Endothelial cell of umbilical vein (primary cell): ENCODE results near the gene ARPC2. TPM values are rescaled to one million over a fixed set of nuclear protein-coding genes. Genes with fewer than 3 reads are reported as not detected.

Experiments
- BruUV-seq: library from RNA; stranded (reverse); fragments of 400-500 nt; replicated peaks from 2 replicates; lab custom pipeline; 2021; lab: Mats Ljungman, UMichigan
- CTCF ChIA-PET: fragments of 300-600, 350-600 bp; sonication (Branson Sonifier 250); formaldehyde crosslinking; loops from one replicate; lab custom pipeline; 2021; ENCODE audit warnings: antibody characterized with exemption, inconsistent platforms; lab: Charles Lee
- POLR2A ChIA-PET: fragments of 300-600, 350-600 bp; sonication (Branson Sonifier 250); formaldehyde crosslinking; loops from one replicate; lab custom pipeline; 2021; ENCODE audit warnings: antibody characterized with exemption, inconsistent platforms; lab: Charles Lee
- DNase-seq: peaks from one replicate; pipeline ENCODE4 v3.0.0-alpha.2; 2011; ENCODE audit warnings: low read depth, low spot score
- FAIRE-seq: peaks from 2 replicates; lab custom pipeline; 2011; peaks lifted over from hg19 to GRCh38; lab: Jason Lieb, UNC
- H2AFZ ChIP-seq: 2 replicates; pipeline ENCODE4 v1.6.0; 2012; ENCODE audit warnings: low read depth, low read length, control low read depth, inconsistent platforms
- H3K27ac ChIP-seq: 2 replicates; pipeline ENCODE4 v1.5.1; 2011; ENCODE audit warnings: low read depth, mild to moderate bottlenecking, control low read depth, low read length, moderate library complexity; ENCODE audit not compliant: insufficient read depth
- H3K27me3 ChIP-seq, 2 experiments: 2 replicates each; pipeline versions ENCODE4 v1.6.0 to v1.6.1; 2011; ENCODE audit warnings: low read length in 2 of 2, mixed read lengths in 1 of 2; ENCODE audit not compliant: control insufficient read depth in 2 of 2, insufficient read depth in 2 of 2
- H3K36me3 ChIP-seq, 2 experiments: 2 replicates in 1 of 2; 3 replicates in 1 of 2; pipeline ENCODE4 v1.5.1; 2011; ENCODE audit warnings: low read length in 2 of 2, mild to moderate bottlenecking in 1 of 2, moderate library complexity in 1 of 2; ENCODE audit not compliant: control insufficient read depth in 2 of 2, insufficient read depth in 2 of 2; ENCODE audit errors: extremely low read depth in 1 of 2
- H3K4me1 ChIP-seq: 3 replicates; pipeline ENCODE4 v1.5.1; 2011; ENCODE audit warnings: mild to moderate bottlenecking, low read length; ENCODE audit not compliant: control insufficient read depth, insufficient read depth; ENCODE audit errors: extremely low read depth
- H3K4me2 ChIP-seq: 2 replicates; pipeline ENCODE4 v1.6.1; 2011; ENCODE audit warnings: low read length, control low read depth, mixed read lengths; ENCODE audit not compliant: insufficient read depth
- H3K4me3 ChIP-seq, 3 experiments: fragments of 200-600 bp in 1 of 3; sonication (generic), shearing (Covaris generic) in 1 of 3; replicated peaks in 1 of 3; 2 replicates each; pipeline ENCODE4 v1.5.1; 2011 to 2016; ENCODE audit warnings: control low read depth in 3 of 3, low read length in 3 of 3, mild to moderate bottlenecking in 2 of 3, inconsistent platforms in 1 of 3, low read depth in 1 of 3, moderate library complexity in 1 of 3; ENCODE audit not compliant: insufficient read depth in 1 of 3
- H3K79me2 ChIP-seq: 2 replicates; pipeline ENCODE4 v1.6.0; 2012; ENCODE audit warnings: low read length, inconsistent platforms; ENCODE audit not compliant: control insufficient read depth, insufficient read depth
- H3K9ac ChIP-seq: replicated peaks from 2 replicates; pipeline ENCODE3; 2011; ENCODE audit warnings: low read length, control low read depth; ENCODE audit not compliant: insufficient read depth; ENCODE audit errors: extremely low read depth
- H3K9me1 ChIP-seq: replicated peaks from 3 replicates; pipeline ENCODE4 v1.6.0; 2011; ENCODE audit warnings: mild to moderate bottlenecking, low read length; ENCODE audit not compliant: control insufficient read depth, insufficient read depth; ENCODE audit errors: extremely low read depth
- H3K9me3 ChIP-seq: replicated peaks from 2 replicates; pipeline ENCODE4 v1.5.1; 2012; ENCODE audit warnings: low read length, inconsistent platforms; ENCODE audit not compliant: control insufficient read depth, insufficient read depth
- H4K20me1 ChIP-seq: replicated peaks from 2 replicates; pipeline ENCODE3; 2011; ENCODE audit warnings: mild to moderate bottlenecking, low read length; ENCODE audit not compliant: control insufficient read depth, insufficient read depth; ENCODE audit errors: extremely low read depth
- CTCF ChIP-seq, 2 donors: IDR thresholded peaks; 1 replicate in 1 of 2; 2 replicates in 1 of 2; pipeline ENCODE4 v1.5.1; 2011; ENCODE audit warnings: low read length in 2 of 2, mild to moderate bottlenecking in 2 of 2, moderate library complexity in 2 of 2, control low read depth in 1 of 2, inconsistent platforms in 1 of 2, low read depth in 1 of 2; ENCODE audit not compliant: insufficient read depth in 1 of 2; ENCODE audit errors: extremely low read depth in 1 of 2
- EZH2 ChIP-seq: IDR thresholded peaks from 2 replicates; pipeline ENCODE4 v1.6.1; 2012; ENCODE audit warnings: borderline replicate concordance, low read depth, mild to moderate bottlenecking, moderate library complexity, low read length, inconsistent platforms; ENCODE audit not compliant: severe bottlenecking
- FOS ChIP-seq: IDR thresholded peaks from 2 replicates; pipeline ENCODE4 v1.6.1; 2011; ENCODE audit warnings: mild to moderate bottlenecking, low read length, moderate library complexity, borderline replicate concordance; ENCODE audit not compliant: insufficient read depth
- GATA2 ChIP-seq: IDR thresholded peaks from 2 replicates; pipeline ENCODE4 v1.7.0; 2011; ENCODE audit warnings: low read depth, mild to moderate bottlenecking, moderate library complexity, mixed read lengths, low read length; ENCODE audit not compliant: insufficient read length, insufficient read depth
- JUN ChIP-seq: IDR thresholded peaks from 2 replicates; pipeline ENCODE4 v1.6.1; 2011; ENCODE audit warnings: borderline replicate concordance, low read depth; ENCODE audit not compliant: insufficient read length, insufficient read depth
- MAX ChIP-seq: IDR thresholded peaks from 2 replicates; pipeline ENCODE4 v1.6.1; 2011; ENCODE audit not compliant: insufficient read depth, insufficient read length
- MYC ChIP-seq: IDR thresholded peaks from one replicate; pipeline ENCODE4 v1.6.1; 2011; ENCODE audit warnings: mild to moderate bottlenecking, low read depth, low read length
- POLR2A ChIP-seq: IDR thresholded peaks from 2 replicates; pipeline ENCODE4 v1.6.1; 2012; ENCODE audit warnings: low read depth, mild to moderate bottlenecking, control low read depth, low read length
- POLR2AphosphoS5 ChIP-seq: IDR thresholded peaks from 2 replicates; pipeline ENCODE4 v1.6.1; 2012; ENCODE audit warnings: low read depth, mild to moderate bottlenecking, control low read depth, low read length, moderate library complexity; ENCODE audit not compliant: insufficient read depth
- dilution Hi-C: fragments of 300-500 bp; cut with MboI; formaldehyde crosslinking; loops from one replicate; pipeline ENCODE4 v1.15.0; 2019; ENCODE audit warnings: low sequenced_read_pairs; ENCODE audit not compliant: extremely low pct_ligation_motif_present
- intact Hi-C: fragments of 100-400 bp; cut with micrococcal nuclease; formaldehyde crosslinking; loops from one replicate; pipeline ENCODE4 v1.10.0; 2022
- polyA plus RNA-seq, 4 experiments: library from polyadenylated mRNA; depleted of rRNA in 3 of 4; stranded (reverse) in 3 of 4; unstranded in 1 of 4; fragments of >200 nt; gene quantifications; 2 replicates each; pipeline versions ENCODE4 v1.2.1 to v1.2.3, GENCODE V29; 2011 to 2012; ENCODE audit warnings: missing spikeins in 1 of 4
- total RNA-seq: library from RNA; stranded (reverse); gene quantifications from 2 replicates; pipeline ENCODE4 v1.2.3, GENCODE V29; 2021

The ARPC2 gene
- total and polyA plus RNA-seq, 2 donors (not counting 3 experiments of a cell fraction or from before 2014, with no cell fraction given) = 417 to 455 TPM

- POLR2A ChIA-PET = no interaction called here
- Histone ChIP-seq H3K9me1 (no peaks in the 10 kb centered on the region), H3K27ac (no peak overlapping the region), H3K4me2 (no peak overlapping the region), H3K79me2 (peaks cover 20% of the 10 kb centered on the region), H3K27me3 (no peaks in the 10 kb centered on the region), H3K4me3 (no peak overlapping the region), H3K9me3 (no peaks in the 10 kb centered on the region), H3K4me1 (no peaks in the 10 kb centered on the region), H4K20me1 (peaks cover 3% of the 10 kb centered on the region), H3K9ac (no peak overlapping the region), H2AFZ (no peak overlapping the region), H3K36me3 (peaks cover 55 to 56% of the 10 kb centered on the region in 2 experiments)
- dilution Hi-C loops = no loop called here
- intact Hi-C loops = no loop called here
- CTCF ChIA-PET = no interaction called here
- BruUV-seq = no TSS peak
- TF ChIP-seq MYC = no peak
- no peak for TF ChIP-seq POLR2AphosphoS5
- no peak for TF ChIP-seq FOS
- no peak for TF ChIP-seq POLR2A
- no peak for TF ChIP-seq JUN
- TF ChIP-seq CTCF (IDR thresholded peaks at IDR 0.05; ENCODE audit: extremely low read depth in 1 of 2, insufficient read depth in 1 of 2, low read depth in 1 of 2, low read length in 2 of 2) = no peak
- TF ChIP-seq EZH2 = no peak
- no peak for TF ChIP-seq GATA2
- no peak for TF ChIP-seq MAX
- FAIRE-seq (no peak), DNase-seq (no peak)
Measured at GRCh38 chr2:218244665-218245064, 27.7 kb downstream of the ARPC2 start.
